B cell (primary cell): ENCODE data around the gene ASTN2. TPM values are rescaled to one million over a fixed set of nuclear protein-coding genes. Genes with fewer than 3 reads are reported as not detected.

Experiments used
- ATAC-seq: fragments of 200-7000 bp; cut with Tn5 transposase; one replicate; pipeline ENCODE4 v1.10.0; 2021; ENCODE audit warnings: low read depth, mild to moderate bottlenecking, moderate number of reproducible peaks, moderate library complexity
- CTCF ChIA-PET: fragments of 350-600 bp; sonication (Branson Sonifier 250); formaldehyde crosslinking; loops from one replicate; lab custom pipeline; 2021; ENCODE audit warnings: antibody characterized with exemption, inconsistent platforms; lab: Charles Lee
- POLR2A ChIA-PET: fragments of 350-600 bp; sonication (Branson Sonifier 250); formaldehyde crosslinking; loops from one replicate; lab custom pipeline; 2021; ENCODE audit warnings: antibody characterized with exemption; lab: Charles Lee
- DNase-seq: peaks from one replicate; pipeline ENCODE4 v3.0.0; 2013
- H2AFZ ChIP-seq: 2 replicates; pipeline ENCODE4 v1.6.1; 2012; ENCODE audit warnings: mild to moderate bottlenecking, low read depth, low read length; ENCODE audit not compliant: insufficient read depth, poor library complexity, severe bottlenecking
- H3K27ac ChIP-seq, 2 donors: 1 replicate in 1 of 2; 2 replicates in 1 of 2; pipeline ENCODE4 v1.5.1; 2012 to 2013; ENCODE audit warnings: low read length in 2 of 2, mild to moderate bottlenecking in 2 of 2, moderate library complexity in 1 of 2
- H3K27me3 ChIP-seq, 4 experiments: fragments of 200-600 bp in 1 of 4; sonication (generic) in 1 of 4; replicated peaks in 1 of 4; 1 replicate in 2 of 4; 2 replicates in 2 of 4; pipeline versions ENCODE4 v1.6.1 to v1.7.0; 2013 to 2016; ENCODE audit warnings: low read length in 3 of 4, mild to moderate bottlenecking in 2 of 4, mixed read lengths in 1 of 4, moderate library complexity in 1 of 4; ENCODE audit not compliant: insufficient read depth in 4 of 4, control insufficient read depth in 3 of 4; ENCODE audit errors: control extremely low read depth in 1 of 4
- H3K36me3 ChIP-seq, 2 experiments: replicated peaks in 1 of 2; 1 replicate in 1 of 2; 2 replicates in 1 of 2; pipeline versions ENCODE4 v1.6.1 to v1.7.1; 2013; ENCODE audit warnings: low read length in 1 of 2; ENCODE audit not compliant: insufficient read depth in 2 of 2, control insufficient read depth in 1 of 2; ENCODE audit errors: control extremely low read depth in 1 of 2, extremely low read depth in 1 of 2
- H3K4me1 ChIP-seq, 2 donors: fragments of 200-600 bp in 1 of 2; sonication (generic) in 1 of 2; 1 replicate in 1 of 2; 2 replicates in 1 of 2; pipeline versions ENCODE4 v1.5.1 to v1.6.1; 2013 to 2017; ENCODE audit warnings: low read length in 2 of 2; ENCODE audit not compliant: control insufficient read depth in 2 of 2, insufficient read depth in 2 of 2
- H3K4me2 ChIP-seq: replicated peaks from 2 replicates; pipeline ENCODE3; 2012; ENCODE audit warnings: mild to moderate bottlenecking, low read depth, low read length; ENCODE audit not compliant: poor library complexity, severe bottlenecking
- H3K4me3 ChIP-seq, 5 experiments: fragments of 200-600 bp in 1 of 5; sonication (generic) in 1 of 5; 1 replicate in 3 of 5; 2 replicates in 2 of 5; pipeline versions ENCODE4 v1.5.1 to v1.7.0; 2011 to 2016; ENCODE audit warnings: low read length in 4 of 5, mild to moderate bottlenecking in 4 of 5, low read depth in 2 of 5, control low read depth in 1 of 5, moderate library complexity in 1 of 5; ENCODE audit not compliant: insufficient read depth in 1 of 5; ENCODE audit errors: control extremely low read depth in 1 of 5, extremely low read depth in 1 of 5
- H3K79me2 ChIP-seq: fragments of 200-600 bp; sonication (generic); one replicate; pipeline ENCODE4 v1.6.0; 2016; ENCODE audit warnings: low read length; ENCODE audit not compliant: control insufficient read depth, insufficient read depth
- H3K9ac ChIP-seq: fragments of 200-600 bp; sonication (generic); 2 replicates; pipeline ENCODE4 v1.6.1; 2017; ENCODE audit warnings: mild to moderate bottlenecking, low read length, moderate library complexity
- H3K9me3 ChIP-seq, 3 donors: one replicate each; pipeline versions ENCODE4 v1.6.1 to v1.7.1; 2013; ENCODE audit warnings: low read length in 2 of 3; ENCODE audit not compliant: control insufficient read depth in 2 of 3, insufficient read depth in 1 of 3; ENCODE audit errors: control extremely low read depth in 1 of 3
- H4K20me1 ChIP-seq: 2 replicates; pipeline ENCODE4 v1.6.0; 2012; ENCODE audit warnings: mild to moderate bottlenecking, low read length; ENCODE audit not compliant: insufficient read depth, control insufficient read depth, poor library complexity, severe bottlenecking
- H3K27ac Mint-ChIP-seq: one replicate; pipeline ENCODE4 v1.8.0; 2021; ENCODE audit warnings: mixed read lengths
- H3K27me3 Mint-ChIP-seq: one replicate; pipeline ENCODE4 v1.8.0; 2021; ENCODE audit warnings: mixed read lengths
- H3K4me1 Mint-ChIP-seq: one replicate; pipeline ENCODE4 v1.8.0; 2021; ENCODE audit warnings: mixed read lengths
- H3K4me3 Mint-ChIP-seq: one replicate; pipeline ENCODE4 v1.8.0; 2021; ENCODE audit warnings: mixed read lengths
- H3K9me3 Mint-ChIP-seq: one replicate; pipeline ENCODE4 v1.8.0; 2022; ENCODE audit warnings: mixed read lengths; ENCODE audit not compliant: insufficient read depth
- CTCF ChIP-seq: fragments of 200-600 bp; IDR thresholded peaks from one replicate; pipeline ENCODE4 v1.8.0; 2022; ENCODE audit warnings: antibody characterized with exemption, mild to moderate bottlenecking
- EZH2 ChIP-seq: IDR thresholded peaks from 2 replicates; pipeline ENCODE4 v1.6.1; 2012; ENCODE audit warnings: borderline replicate concordance, low read depth, mild to moderate bottlenecking, moderate library complexity, low read length; ENCODE audit not compliant: insufficient read depth, poor library complexity, severe bottlenecking
- WGBS: methylation state at CpG from one replicate; pipeline ENCODE4 v1.1.5; 2013; ENCODE audit warnings: missing lambda C conversion rate; ENCODE audit not compliant: insufficient coverage; 5-methylcytosine and 5-hydroxymethylcytosine counted together
- intact Hi-C: fragments of 100-400 bp; cut with micrococcal nuclease; formaldehyde crosslinking; loops from one replicate; pipeline ENCODE4 v1.10.0; 2022
- polyA plus RNA-seq: library from polyadenylated mRNA; depleted of rRNA; stranded (reverse); fragments of >200 nt; gene quantifications from 2 replicates; pipeline ENCODE4 v1.2.3, GENCODE V29; 2012
- total RNA-seq, 2 donors: library from RNA; stranded (reverse); fragments of 120-200 nt in 1 of 2; gene quantifications; 1 replicate in 1 of 2; 2 replicates in 1 of 2; pipeline versions ENCODE4 v1.2.3 to v1.2.4, GENCODE V29; 2013 to 2022

Gene ASTN2
- total and polyA plus RNA-seq, 2 donors (not counting 1 experiment from before 2014, with no cell fraction given), result 1.2 to 3.6 TPM

DNA sequence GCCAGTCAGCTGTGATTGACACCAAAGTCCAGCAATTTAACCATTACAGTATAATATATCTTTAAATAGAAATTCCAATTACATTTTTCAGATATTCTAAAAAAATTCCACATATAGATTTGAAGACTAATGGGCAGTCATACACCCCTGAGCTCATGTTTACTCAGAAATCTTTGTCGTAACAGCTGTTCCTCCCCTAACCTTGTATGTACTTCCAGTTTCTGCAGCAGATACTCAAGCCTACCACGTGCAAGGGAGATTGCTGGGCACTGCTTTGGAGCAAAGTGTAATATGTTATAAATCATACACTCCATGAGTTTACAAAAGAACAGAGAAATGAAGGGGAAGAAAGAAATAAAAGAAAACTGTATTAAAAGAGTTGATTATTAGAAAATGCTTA, 486.6 kb downstream of the ASTN2 start:
- no peak overlapping the region for H3K27ac Mint-ChIP-seq

DNA sequence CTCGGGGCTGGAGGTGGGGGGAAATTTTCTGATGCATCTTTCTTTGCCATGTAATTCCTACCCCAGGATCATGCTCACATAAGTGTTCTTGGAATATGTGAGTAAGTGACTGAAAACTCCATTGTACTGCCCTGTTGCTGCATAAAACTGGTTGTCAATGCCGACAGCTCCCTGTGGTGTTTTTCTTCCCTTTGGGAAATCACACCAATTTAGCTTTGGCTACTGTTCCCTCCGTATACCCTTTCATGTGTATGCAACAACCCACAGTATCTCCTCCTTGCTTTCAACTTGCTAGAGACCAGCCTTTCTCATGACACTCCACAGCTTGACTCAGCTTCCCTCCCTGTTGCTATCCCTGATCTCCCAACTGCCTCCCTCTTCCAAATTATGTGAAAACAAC, 487.1 kb downstream of the ASTN2 start:
- Histone ChIP-seq H3K4me2 (no peak overlapping the region), H4K20me1 (no peaks in the 10 kb centered on the region), H3K27ac (no peak overlapping the region), H3K27me3 (no peaks in the 10 kb centered on the region), H3K4me3 (no peak overlapping the region), H3K9ac (no peak overlapping the region), H3K9me3 (no peaks in the 10 kb centered on the region), H2AFZ (no peak overlapping the region), H3K4me1 (no peaks in the 10 kb centered on the region), H3K79me2 (no peaks in the 10 kb centered on the region), H3K36me3 (no peaks in the 10 kb centered on the region)
- ChIA-PET POLR2A (no interaction called here), CTCF (no interaction called here)
- 91% methylated on average over 2 of the region's 3 CpGs for WGBS
- no peaks in the 10 kb centered on the region for H3K4me1 Mint-ChIP-seq
- DNase-seq (no peak), ATAC-seq (no peak)
- TF ChIP-seq EZH2, result no peak
- no peak for TF ChIP-seq CTCF
- peaks cover 4% of the 10 kb centered on the region for H3K27me3 Mint-ChIP-seq
- intact Hi-C loops, result no loop called here
- no peaks in the 10 kb centered on the region for H3K9me3 Mint-ChIP-seq
- H3K4me3 Mint-ChIP-seq, result no peak overlapping the region
- H3K27ac Mint-ChIP-seq, result no peak overlapping the region

More for the DNA sequence above, 486.6 kb downstream of the ASTN2 start:
- no peak for TF ChIP-seq EZH2
- TF ChIP-seq CTCF, result no peak
- Mint-ChIP-seq H3K27me3 (peaks cover 4% of the 10 kb centered on the region), H3K4me1 (no peaks in the 10 kb centered on the region), H3K4me3 (no peak overlapping the region), H3K9me3 (no peaks in the 10 kb centered on the region)
- ATAC-seq (no peak), DNase-seq (no peak)
- Histone ChIP-seq H4K20me1 (no peaks in the 10 kb centered on the region), H3K4me2 (no peak overlapping the region), H3K79me2 (no peaks in the 10 kb centered on the region), H3K27me3 (no peaks in the 10 kb centered on the region), H3K4me1 (no peaks in the 10 kb centered on the region), H3K9me3 (no peaks in the 10 kb centered on the region), H3K27ac (no peak overlapping the region), H3K36me3 (no peaks in the 10 kb centered on the region), H2AFZ (no peak overlapping the region), H3K9ac (no peak overlapping the region), H3K4me3 (no peak overlapping the region)
- ChIA-PET CTCF (no interaction called here), POLR2A (no interaction called here)
- intact Hi-C loops, result no loop called here
- WGBS, result no CpG with 5 or more reads among the region's 2 CpGs
